Uterus (tissue), 2 donors: Measurements from ENCODE around the gene DDR2.

ENCODE experiments used
- POLR2A ChIP-seq, 2 donors: fragments of 450-650 bp; IDR thresholded peaks; one replicate each; pipeline ENCODE4 v1.6.1; 2016; ENCODE audit warnings: antibody characterized with exemption in 2 of 2, mild to moderate bottlenecking in 1 of 2, moderate library complexity in 1 of 2
- TF ChIP-seq, protein P1 (sequence below), 4 experiments: fragments of 200-600 bp in 2 of 4; fragments of 450-650 bp in 2 of 4; sonication (generic) in 2 of 4; IDR thresholded peaks; one replicate each; pipeline ENCODE4 v1.5.1; 2016 to 2019; ENCODE audit warnings: antibody characterized with exemption in 4 of 4, mild to moderate bottlenecking in 2 of 4, moderate library complexity in 1 of 4

GRCh38 chr1:162654915-162655620, 22.8 kb downstream of the DDR2 start:
- TF ChIP-seq POLR2A (IDR thresholded peaks at IDR 0.05) = no peak
- TF ChIP-seq, protein P1, sequence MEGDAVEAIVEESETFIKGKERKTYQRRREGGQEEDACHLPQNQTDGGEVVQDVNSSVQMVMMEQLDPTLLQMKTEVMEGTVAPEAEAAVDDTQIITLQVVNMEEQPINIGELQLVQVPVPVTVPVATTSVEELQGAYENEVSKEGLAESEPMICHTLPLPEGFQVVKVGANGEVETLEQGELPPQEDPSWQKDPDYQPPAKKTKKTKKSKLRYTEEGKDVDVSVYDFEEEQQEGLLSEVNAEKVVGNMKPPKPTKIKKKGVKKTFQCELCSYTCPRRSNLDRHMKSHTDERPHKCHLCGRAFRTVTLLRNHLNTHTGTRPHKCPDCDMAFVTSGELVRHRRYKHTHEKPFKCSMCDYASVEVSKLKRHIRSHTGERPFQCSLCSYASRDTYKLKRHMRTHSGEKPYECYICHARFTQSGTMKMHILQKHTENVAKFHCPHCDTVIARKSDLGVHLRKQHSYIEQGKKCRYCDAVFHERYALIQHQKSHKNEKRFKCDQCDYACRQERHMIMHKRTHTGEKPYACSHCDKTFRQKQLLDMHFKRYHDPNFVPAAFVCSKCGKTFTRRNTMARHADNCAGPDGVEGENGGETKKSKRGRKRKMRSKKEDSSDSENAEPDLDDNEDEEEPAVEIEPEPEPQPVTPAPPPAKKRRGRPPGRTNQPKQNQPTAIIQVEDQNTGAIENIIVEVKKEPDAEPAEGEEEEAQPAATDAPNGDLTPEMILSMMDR (IDR thresholded peaks at IDR 0.05) = no peak
